ENCODE data around the gene VSIG4. TPM values are rescaled to one million over a fixed set of nuclear protein-coding genes. Genes with fewer than 3 reads are reported as not detected.

Gene VSIG4
- total RNA-seq = 0.72 TPM in 1 of 2 replicates, not detected in the other

- Histone ChIP-seq H3K4me3 (ENCODE audit: insufficient read depth, low read length) (no peak within 1 kb of the TSS), H3K36me3 (ENCODE audit: insufficient read depth, low read length) (no peaks in the 10 kb centered on the region), H2AFZ (ENCODE audit: low read length) (no peak within 1 kb of the TSS), H3K27ac (ENCODE audit: low read depth, low read length) (no peak within 1 kb of the TSS), H4K20me1 (ENCODE audit: insufficient read depth, low read length) (no peaks in the 10 kb centered on the region), H3K79me2 (ENCODE audit: insufficient read depth, low read length) (no peaks in the 10 kb centered on the region), H3K9me3 (ENCODE audit: low read depth, low read length) (no peaks in the 10 kb centered on the region), H3K4me2 (ENCODE audit: insufficient read depth, low read length) (no peak within 1 kb of the TSS), H3K27me3 (ENCODE audit: insufficient read depth, low read length) (no peaks in the 10 kb centered on the region), H3K4me1 (ENCODE audit: insufficient read depth, low read length) (no peaks in the 10 kb centered on the region)
- no peak for TF ChIP-seq CTCF (IDR thresholded peaks at IDR 0.05; ENCODE audit: extremely low read depth, low read depth, low read length)
- no peak for DNase-seq (ENCODE audit: insufficient read length, low spot score, missing footprints)
Measured at GRCh38 chrX:66039944-66040343, at the start of gene VSIG4. VSIG4 (minus strand) TSS chrX:66040080; CDS start chrX:66039998, 82 bp downstream.

GRCh38 chrX:66076801-66077200, 36.9 kb upstream of the VSIG4 start:
- DNase-seq (ENCODE audit: insufficient read length, low spot score, missing footprints) = no peak
- no peak overlapping the region for H3K4me2 ChIP-seq (ENCODE audit: insufficient read depth, low read length)
- H3K36me3 ChIP-seq (ENCODE audit: insufficient read depth, low read length) = no peaks in the 10 kb centered on the region
- H3K79me2 ChIP-seq (ENCODE audit: insufficient read depth, low read length) = no peaks in the 10 kb centered on the region
- no peak for TF ChIP-seq CTCF (IDR thresholded peaks at IDR 0.05; ENCODE audit: extremely low read depth, low read depth, low read length)
- no peaks in the 10 kb centered on the region for H3K4me1 ChIP-seq (ENCODE audit: insufficient read depth, low read length)
- no peak overlapping the region for H3K27ac ChIP-seq (ENCODE audit: low read depth, low read length)
- no peak overlapping the region for H3K4me3 ChIP-seq (ENCODE audit: insufficient read depth, low read length)
- H2AFZ ChIP-seq (ENCODE audit: low read length) = no peak overlapping the region
- no peaks in the 10 kb centered on the region for H3K9me3 ChIP-seq (ENCODE audit: low read depth, low read length)
- H4K20me1 ChIP-seq (ENCODE audit: insufficient read depth, low read length) = no peaks in the 10 kb centered on the region
- no peaks in the 10 kb centered on the region for H3K27me3 ChIP-seq (ENCODE audit: insufficient read depth, low read length)

- Histone ChIP-seq H3K79me2 (ENCODE audit: insufficient read depth, low read length) (no peaks in the 10 kb centered on the region), H3K27ac (ENCODE audit: low read depth, low read length) (no peak overlapping the region), H3K4me1 (ENCODE audit: insufficient read depth, low read length) (no peaks in the 10 kb centered on the region), H2AFZ (ENCODE audit: low read length) (no peak overlapping the region), H3K4me2 (ENCODE audit: insufficient read depth, low read length) (no peak overlapping the region), H3K27me3 (ENCODE audit: insufficient read depth, low read length) (no peaks in the 10 kb centered on the region), H3K9me3 (ENCODE audit: low read depth, low read length) (no peaks in the 10 kb centered on the region), H4K20me1 (ENCODE audit: insufficient read depth, low read length) (no peaks in the 10 kb centered on the region), H3K4me3 (ENCODE audit: insufficient read depth, low read length) (no peak overlapping the region), H3K36me3 (ENCODE audit: insufficient read depth, low read length) (no peaks in the 10 kb centered on the region)
- no peak for TF ChIP-seq CTCF (IDR thresholded peaks at IDR 0.05; ENCODE audit: extremely low read depth, low read depth, low read length)
- no peak for DNase-seq (ENCODE audit: insufficient read length, low spot score, missing footprints)
Measured at GRCh38 chrX:66074920-66075879, 35.3 kb upstream of the VSIG4 start.

GRCh38 chrX:66071126-66071525, 31.2 kb upstream of the VSIG4 start:
- no peak overlapping the region for H3K4me2 ChIP-seq (ENCODE audit: insufficient read depth, low read length)

More at GRCh38 chrX:66071126-66071525, 31.2 kb upstream of the VSIG4 start:
- H3K9me3 ChIP-seq (ENCODE audit: low read depth, low read length) = no peaks in the 10 kb centered on the region
- H4K20me1 ChIP-seq (ENCODE audit: insufficient read depth, low read length) = no peaks in the 10 kb centered on the region
- H3K27ac ChIP-seq (ENCODE audit: low read depth, low read length) = no peak overlapping the region
- H3K36me3 ChIP-seq (ENCODE audit: insufficient read depth, low read length) = no peaks in the 10 kb centered on the region
- no peaks in the 10 kb centered on the region for H3K4me1 ChIP-seq (ENCODE audit: insufficient read depth, low read length)
- H3K4me3 ChIP-seq (ENCODE audit: insufficient read depth, low read length) = no peak overlapping the region
- H2AFZ ChIP-seq (ENCODE audit: low read length) = no peak overlapping the region
- DNase-seq (ENCODE audit: insufficient read length, low spot score, missing footprints) = no peak
- H3K79me2 ChIP-seq (ENCODE audit: insufficient read depth, low read length) = no peaks in the 10 kb centered on the region
- no peak for TF ChIP-seq CTCF (IDR thresholded peaks at IDR 0.05; ENCODE audit: extremely low read depth, low read depth, low read length)
- no peaks in the 10 kb centered on the region for H3K27me3 ChIP-seq (ENCODE audit: insufficient read depth, low read length)

Data from osteoblast (primary cell).